ENCODE measurements around the gene C1orf159. TPM values are rescaled to one million over a fixed set of nuclear protein-coding genes. Genes with fewer than 3 reads are reported as not detected.
A peak's percentile ranks its signal among the peaks of the same experiment; 100 is the strongest.

Gene C1orf159
- total RNA-seq, 4 donors from 2014 or later = 6.9 to 19.6 (median 14.7) TPM

GRCh38 chr1:1061682-1062345 is 54.1 kb downstream of the C1orf159 start:
- intact Hi-C loops (cut with DNase I) = loop anchor here (5.0 kb wide), 1 partner anchor 80 kb away; the partner anchor contains the start of gene PERM1
- H3K36me3 ChIP-seq = no peaks in the 10 kb centered on the region
- H3K9me3 ChIP-seq = no peaks in the 10 kb centered on the region
- peaks cover 32 to 62% (median 36%) of the 10 kb centered on the region in 3 donors for H3K4me1 ChIP-seq
- DNase-seq = no peak
- no peak overlapping the region for H3K4me3 ChIP-seq
- H3K27me3 ChIP-seq = peaks cover 9 to 90% (median 30%) of the 10 kb centered on the region in 4 donors
- H3K27ac ChIP-seq = no peak overlapping the region
- TF ChIP-seq POLR2A (IDR thresholded peaks at IDR 0.05) (no peak), CTCF (IDR thresholded peaks at IDR 0.05) (no peak)
- WGBS, 2 donors = 43 to 45% methylated on average over 2 to 6 of the region's 18 CpGs

GRCh38 chr1:1060281-1061000 is 55.4 kb downstream of the C1orf159 start:
- DNase-seq = no peak
- TF ChIP-seq POLR2A (IDR thresholded peaks at IDR 0.05) (no peak), CTCF (IDR thresholded peaks at IDR 0.05) (no peak)
- Histone ChIP-seq H3K4me3 (peak overlapping the region in 3 of 4 donors; percentile 32 to 78 (median 55)), H3K27ac (no peak overlapping the region), H3K9me3 (no peaks in the 10 kb centered on the region), H3K4me1 (peaks cover 32 to 62% (median 36%) of the 10 kb centered on the region in 3 donors), H3K27me3 (peaks cover 9 to 85% (median 30%) of the 10 kb centered on the region in 4 donors), H3K36me3 (peaks cover 0 to 1% (median 0%) of the 10 kb centered on the region in 3 donors)
- intact Hi-C loops (cut with DNase I) = loop anchor here (5.0 kb wide), 1 partner anchor 78 kb away; the partner anchor contains the start of gene PERM1
- WGBS, 2 donors = 38 to 53% methylated on average over 31 to 38 of the region's 38 CpGs

- no peaks in the 10 kb centered on the region for H3K9me3 ChIP-seq
- H3K27ac ChIP-seq = no peak overlapping the region
- TF ChIP-seq CTCF (IDR thresholded peaks at IDR 0.05) = no peak
- no peak for TF ChIP-seq POLR2A (IDR thresholded peaks at IDR 0.05)
- peaks cover 9 to 82% (median 30%) of the 10 kb centered on the region in 4 donors for H3K27me3 ChIP-seq
- peaks cover 0 to 9% (median 0%) of the 10 kb centered on the region in 3 donors for H3K36me3 ChIP-seq
- WGBS, 2 donors = 17% methylated on average over 9 of the region's 69 CpGs
- peak overlapping the region; percentile 32 to 78 (median 48) for H3K4me3 ChIP-seq
- intact Hi-C loops (cut with DNase I) = loop anchor here (5.0 kb wide), 1 partner anchor 77 kb away; the partner anchor contains the start of gene PERM1
- no peak for DNase-seq
- H3K4me1 ChIP-seq = peaks cover 32 to 62% (median 36%) of the 10 kb centered on the region in 3 donors
Observed at GRCh38 chr1:1059494-1060280, 56.2 kb downstream of the C1orf159 start.

- peaks cover 9 to 75% (median 30%) of the 10 kb centered on the region in 4 donors for H3K27me3 ChIP-seq
- intact Hi-C loops (cut with DNase I) = no loop called here
- peaks cover 28 to 55% (median 31%) of the 10 kb centered on the region in 3 donors for H3K4me1 ChIP-seq
- TF ChIP-seq POLR2A (IDR thresholded peaks at IDR 0.05) = no peak
- TF ChIP-seq CTCF (IDR thresholded peaks at IDR 0.05) = peak in 1 of 6 experiments; percentile 7
- no peaks in the 10 kb centered on the region for H3K9me3 ChIP-seq
- DNase-seq = no peak
- H3K4me3 ChIP-seq = peak overlapping the region; percentile 32 to 78 (median 48)
- WGBS, 2 donors = 1 to 3% methylated on average over 16 to 26 of the region's 48 CpGs
- H3K36me3 ChIP-seq = peaks cover 0 to 16% (median 2%) of the 10 kb centered on the region in 3 donors
- no peak overlapping the region for H3K27ac ChIP-seq
Observed at GRCh38 chr1:1058921-1059493, 56.9 kb downstream of the C1orf159 start.

Data from esophagus squamous epithelium (tissue), 5 donors.